Skeletal muscle satellite cell (primary cell): ENCODE data around the gene BCAP29. TPM values are rescaled to one million over a fixed set of nuclear protein-coding genes. Genes with fewer than 3 reads are reported as not detected.

ENCODE experiments used
- H3K27me3 ChIP-seq: 2 replicates; pipeline ENCODE4 v1.7.0; 2013; ENCODE audit warnings: low read length; ENCODE audit not compliant: control insufficient read depth, insufficient read depth
- H3K36me3 ChIP-seq: 2 replicates; pipeline ENCODE4 v1.7.0; 2013; ENCODE audit warnings: mild to moderate bottlenecking, control low read depth, low read length; ENCODE audit not compliant: insufficient read depth
- H3K4me1 ChIP-seq: 2 replicates; pipeline ENCODE4 v1.7.0; 2013; ENCODE audit warnings: low read length; ENCODE audit not compliant: control insufficient read depth, insufficient read depth
- H3K4me2 ChIP-seq: 2 replicates; pipeline ENCODE4 v1.7.0; 2013; ENCODE audit warnings: mild to moderate bottlenecking, low read length
- H3K4me3 ChIP-seq: 2 replicates; pipeline ENCODE4 v1.7.0; 2013; ENCODE audit warnings: low read length
- H3K9ac ChIP-seq: 2 replicates; pipeline ENCODE4 v1.7.0; 2013; ENCODE audit warnings: mild to moderate bottlenecking, low read depth, low read length, moderate library complexity
- H3K9me3 ChIP-seq: replicated peaks from 2 replicates; pipeline ENCODE4 v1.7.0; 2013; ENCODE audit warnings: mild to moderate bottlenecking, control low read depth, low read length
- small RNA-seq: library from RNA; depleted of rRNA; stranded (forward); fragments of <200 nt; gene quantifications from one replicate; pipeline ENCODE3, GENCODE V24; 2012

Gene BCAP29

DNA sequence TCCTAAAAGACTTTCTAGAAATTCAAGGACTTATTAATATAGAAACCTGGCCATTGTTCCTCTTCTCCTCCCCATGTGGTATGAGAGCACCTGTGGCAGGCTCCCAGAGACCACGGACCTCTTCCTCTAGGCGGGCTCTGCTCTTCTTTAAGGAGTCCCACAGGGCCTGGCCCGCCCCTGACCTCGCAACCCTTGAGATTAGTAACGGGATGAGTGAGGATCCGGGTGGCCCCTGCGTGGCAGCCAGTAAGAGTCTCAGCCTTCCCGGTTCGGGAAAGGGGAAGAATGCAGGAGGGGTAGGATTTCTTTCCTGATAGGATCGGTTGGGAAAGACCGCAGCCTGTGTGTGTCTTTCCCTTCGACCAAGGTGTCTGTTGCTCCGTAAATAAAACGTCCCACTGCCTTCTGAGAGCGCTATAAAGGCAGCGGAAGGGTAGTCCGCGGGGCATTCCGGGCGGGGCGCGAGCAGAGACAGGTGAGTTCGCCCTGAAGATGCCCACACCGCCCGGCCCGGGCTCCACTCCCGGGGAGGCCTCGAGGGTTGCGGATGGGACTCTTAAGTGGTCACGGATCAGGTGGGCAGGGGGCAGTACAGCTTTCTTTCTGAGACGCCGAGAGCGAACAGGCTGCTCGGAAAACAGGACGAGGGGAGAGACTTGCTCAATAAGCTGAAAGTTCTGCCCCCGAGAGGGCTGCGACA lies 80.5 kb downstream of the BCAP29 start, which contains the start of gene SLC26A4:
Gene SLC26A4, plus strand, starts transcription at position 448 of the 700 bp plus-strand sequence. CDS start 814 bp downstream, outside the sequence.
- peak within 1 kb of the TSS; percentile 77 for H3K4me3 ChIP-seq
- peak within 1 kb of the TSS; percentile 100 for H3K4me2 ChIP-seq
- H3K27me3 ChIP-seq = peaks cover 54% of the 10 kb centered on the region
- no peak within 1 kb of the TSS for H3K9ac ChIP-seq
- no peaks in the 10 kb centered on the region for H3K9me3 ChIP-seq
- peaks cover 21% of the 10 kb centered on the region for H3K4me1 ChIP-seq
- H3K36me3 ChIP-seq = no peaks in the 10 kb centered on the region

DNA sequence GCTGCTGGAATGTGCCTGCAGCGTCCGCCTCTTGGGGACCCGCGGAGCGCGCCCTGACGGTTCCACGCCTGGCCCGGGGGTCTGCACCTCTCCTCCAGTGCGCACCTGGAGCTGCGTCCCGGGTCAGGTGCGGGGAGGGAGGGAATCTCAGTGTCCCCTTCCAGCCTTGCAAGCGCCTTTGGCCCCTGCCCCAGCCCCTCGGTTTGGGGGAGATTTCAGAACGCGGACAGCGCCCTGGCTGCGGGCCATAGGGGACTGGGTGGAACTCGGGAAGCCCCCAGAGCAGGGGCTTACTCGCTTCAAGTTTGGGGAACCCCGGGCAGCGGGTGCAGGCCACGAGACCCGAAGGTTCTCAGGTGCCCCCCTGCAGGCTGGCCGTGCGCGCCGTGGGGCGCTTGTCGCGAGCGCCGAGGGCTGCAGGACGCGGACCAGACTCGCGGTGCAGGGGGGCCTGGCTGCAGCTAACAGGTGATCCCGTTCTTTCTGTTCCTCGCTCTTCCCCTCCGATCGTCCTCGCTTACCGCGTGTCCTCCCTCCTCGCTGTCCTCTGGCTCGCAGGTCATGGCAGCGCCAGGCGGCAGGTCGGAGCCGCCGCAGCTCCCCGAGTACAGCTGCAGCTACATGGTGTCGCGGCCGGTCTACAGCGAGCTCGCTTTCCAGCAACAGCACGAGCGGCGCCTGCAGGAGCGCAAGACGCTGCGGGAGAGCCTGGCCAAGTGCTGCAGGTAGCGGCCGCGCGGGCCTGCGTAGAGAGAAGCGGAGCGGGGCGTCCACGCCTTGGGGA lies 81.2 kb downstream of the BCAP29 start:
- Histone ChIP-seq H3K4me2 (peak overlapping the region; percentile 100), H3K4me3 (peak overlapping the region; percentile 77), H3K36me3 (no peaks in the 10 kb centered on the region), H3K4me1 (peaks cover 21% of the 10 kb centered on the region), H3K9me3 (no peaks in the 10 kb centered on the region), H3K9ac (no peak overlapping the region), H3K27me3 (peaks cover 54% of the 10 kb centered on the region)

DNA sequence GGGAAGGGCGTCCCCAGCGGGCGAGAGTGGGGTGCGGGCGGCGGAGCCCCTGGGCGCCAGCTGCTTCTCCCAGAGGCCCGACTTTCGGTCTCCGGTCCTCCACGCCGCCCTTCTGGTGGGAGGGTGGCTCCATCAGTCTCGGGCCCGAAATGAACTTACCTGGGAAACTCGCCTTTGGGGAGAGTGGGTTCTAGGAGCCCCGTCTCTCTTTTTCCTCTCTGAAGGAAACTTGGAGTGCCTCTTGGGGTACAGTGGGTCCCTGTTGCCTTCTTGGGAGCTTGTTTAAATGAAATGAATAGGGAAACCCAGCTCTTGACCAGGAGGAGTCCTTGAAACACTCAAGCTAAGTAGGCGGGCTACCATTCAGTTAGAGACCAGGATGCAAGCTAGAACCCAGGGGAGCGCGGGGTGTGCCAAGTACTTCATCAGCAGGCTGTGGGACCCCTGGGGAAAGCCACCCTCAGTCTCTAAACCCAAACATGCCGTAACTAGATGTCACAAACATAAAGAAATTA lies 81.9 kb downstream of the BCAP29 start:
- no peaks in the 10 kb centered on the region for H3K9me3 ChIP-seq

DNA sequence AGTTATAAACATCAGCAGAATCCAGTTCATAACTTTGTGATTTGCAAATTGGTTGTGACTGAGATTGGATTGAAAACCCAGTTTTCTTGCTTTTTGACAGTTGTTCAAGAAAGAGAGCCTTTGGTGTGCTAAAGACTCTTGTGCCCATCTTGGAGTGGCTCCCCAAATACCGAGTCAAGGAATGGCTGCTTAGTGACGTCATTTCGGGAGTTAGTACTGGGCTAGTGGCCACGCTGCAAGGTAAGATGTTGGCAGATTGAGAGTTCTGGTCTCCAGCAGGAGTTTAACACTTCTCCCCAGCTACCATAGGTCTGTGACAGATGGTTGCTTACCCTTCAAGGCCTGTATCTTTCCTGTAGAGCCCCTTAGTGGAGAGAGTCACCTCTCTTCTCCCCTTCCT lies 83.2 kb downstream of the BCAP29 start:
- H3K27me3 ChIP-seq = peaks cover 54% of the 10 kb centered on the region

More for the DNA sequence above, 81.9 kb downstream of the BCAP29 start:
- Histone ChIP-seq H3K9ac (no peak overlapping the region), H3K4me3 (peak overlapping the region; percentile 77), H3K4me2 (peak overlapping the region; percentile 100), H3K4me1 (peaks cover 21% of the 10 kb centered on the region), H3K27me3 (peaks cover 54% of the 10 kb centered on the region), H3K36me3 (no peaks in the 10 kb centered on the region)

DNA sequence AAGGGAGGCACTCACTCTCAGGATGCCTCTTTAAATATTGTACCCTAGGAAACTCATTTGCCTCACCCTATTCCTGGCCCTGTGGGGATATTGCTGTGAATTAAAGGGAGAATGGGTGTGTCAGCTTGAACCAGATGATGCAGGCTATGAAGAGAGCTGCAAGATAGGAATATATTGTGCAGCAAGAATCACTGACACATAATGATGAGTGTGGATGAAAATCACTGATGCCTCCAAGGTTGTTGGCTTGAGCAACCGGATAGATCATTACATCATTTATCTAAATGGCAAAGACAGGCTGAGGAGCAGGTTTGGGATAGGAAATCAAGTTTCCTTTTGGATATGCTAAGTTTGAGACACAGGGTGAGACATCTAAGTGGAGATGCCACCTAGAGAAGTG lies 86.7 kb downstream of the BCAP29 start:
- Histone ChIP-seq H3K9me3 (no peaks in the 10 kb centered on the region), H3K4me1 (peaks cover 2% of the 10 kb centered on the region), H3K36me3 (no peaks in the 10 kb centered on the region), H3K27me3 (peaks cover 23% of the 10 kb centered on the region), H3K4me2 (no peak overlapping the region), H3K9ac (no peak overlapping the region), H3K4me3 (no peak overlapping the region)

More for the DNA sequence above, 83.2 kb downstream of the BCAP29 start:
- peaks cover 21% of the 10 kb centered on the region for H3K4me1 ChIP-seq
- H3K4me3 ChIP-seq = no peak overlapping the region
- no peaks in the 10 kb centered on the region for H3K9me3 ChIP-seq
- H3K4me2 ChIP-seq = no peak overlapping the region
- H3K9ac ChIP-seq = no peak overlapping the region
- no peaks in the 10 kb centered on the region for H3K36me3 ChIP-seq

DNA sequence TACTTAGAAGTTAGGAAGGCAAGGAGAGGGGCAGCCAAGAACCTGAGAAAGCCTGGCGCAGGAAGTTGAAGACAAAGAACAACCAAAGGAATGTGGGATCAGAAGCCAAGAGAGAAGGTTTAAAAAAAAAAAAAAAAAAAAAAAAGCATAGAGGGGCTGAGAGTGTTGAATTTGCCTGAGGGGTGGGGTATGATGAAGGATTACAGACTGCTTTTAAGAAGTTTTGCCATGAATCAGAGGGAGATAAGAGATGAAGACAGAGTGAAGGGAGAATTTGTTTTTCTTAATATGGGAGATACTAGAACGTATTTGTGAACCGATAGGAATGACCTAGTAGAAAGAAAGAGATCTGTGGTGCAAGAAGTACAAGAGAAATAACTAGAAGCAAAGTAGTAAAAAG lies 87.3 kb downstream of the BCAP29 start:
- Histone ChIP-seq H3K4me1 (no peaks in the 10 kb centered on the region), H3K36me3 (no peaks in the 10 kb centered on the region), H3K4me3 (no peak overlapping the region), H3K4me2 (no peak overlapping the region), H3K27me3 (peaks cover 17% of the 10 kb centered on the region), H3K9ac (no peak overlapping the region), H3K9me3 (no peaks in the 10 kb centered on the region)

DNA sequence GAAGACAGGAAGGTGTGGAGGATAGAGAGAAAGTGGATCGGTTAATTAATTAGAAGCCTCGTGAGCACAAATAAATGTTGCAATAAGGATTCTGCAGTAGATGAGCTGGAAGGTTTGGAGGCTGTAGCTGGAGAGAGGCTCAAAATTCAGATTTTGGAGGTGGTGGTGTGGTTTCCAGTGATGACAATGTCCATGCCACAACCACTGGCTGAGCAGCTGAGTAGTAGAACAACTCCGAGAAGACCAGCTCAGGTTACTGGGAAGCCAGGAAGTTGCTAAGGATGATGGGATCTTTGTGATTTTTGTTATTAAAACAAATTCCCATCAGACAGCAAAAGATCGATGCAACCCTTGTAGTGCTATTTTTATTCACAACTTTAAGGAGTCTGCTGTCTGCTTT lies 88.2 kb downstream of the BCAP29 start:
- Histone ChIP-seq H3K4me1 (no peaks in the 10 kb centered on the region), H3K9ac (no peak overlapping the region), H3K9me3 (no peaks in the 10 kb centered on the region), H3K36me3 (no peaks in the 10 kb centered on the region), H3K4me3 (no peak overlapping the region), H3K4me2 (no peak overlapping the region), H3K27me3 (peaks cover 8% of the 10 kb centered on the region)

Small RNA genes within 50 kb of the gene (small RNA-seq; reads per million reads assigned to genes)
- gene BANF1P5 = not detected
- gene RF01233 = not detected
